ENCODE results near the gene TRDMT1.

Gene TRDMT1

GRCh38 chr10:17134282-17134681 is 67.2 kb downstream of the TRDMT1 start:
- TF ChIP-seq GATA3 (IDR thresholded peaks at IDR 0.05; ENCODE audit: low read depth, low read length) (no peak), GATA2 (IDR thresholded peaks at IDR 0.05; ENCODE audit: low read depth, low read length) (no peak)

- TF ChIP-seq GATA2 (IDR thresholded peaks at IDR 0.05; ENCODE audit: low read depth, low read length) (no peak), GATA3 (IDR thresholded peaks at IDR 0.05; ENCODE audit: low read depth, low read length) (no peak)
Measured at GRCh38 chr10:17129741-17130140, 71.7 kb downstream of the TRDMT1 start, which contains the start of gene CUBN. Gene CUBN, minus strand, starts transcription at chr10:17129811. Its CDS starts 46 bp downstream, at chr10:17129765.

DNA sequence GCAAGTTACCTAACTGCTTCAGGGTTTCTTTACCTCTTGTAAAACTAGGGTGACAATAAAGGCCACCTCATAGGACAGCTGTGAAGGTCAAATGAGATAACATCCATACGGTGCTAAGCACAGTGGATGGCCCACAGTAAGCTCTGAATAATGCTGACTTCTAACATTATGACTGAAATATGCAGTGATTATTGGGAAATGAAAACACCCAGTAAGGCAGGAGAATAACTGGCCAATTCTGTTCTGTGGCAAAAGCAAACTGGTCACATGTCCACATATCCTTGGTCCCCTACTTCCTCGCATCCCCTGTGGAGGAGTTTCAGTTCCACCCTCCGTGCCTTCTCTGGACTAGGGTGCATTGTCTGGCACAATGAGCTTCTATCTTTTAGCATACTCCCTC is 73.2 kb downstream of the TRDMT1 start:
- TF ChIP-seq GATA3 (IDR thresholded peaks at IDR 0.05; ENCODE audit: low read depth, low read length): no peak

GRCh38 chr10:17126327-17126726 is 75.1 kb downstream of the TRDMT1 start:
- TF ChIP-seq GATA3 (IDR thresholded peaks at IDR 0.05; ENCODE audit: low read depth, low read length) (no peak), GATA2 (IDR thresholded peaks at IDR 0.05; ENCODE audit: low read depth, low read length) (no peak)

- TF ChIP-seq GATA3 (IDR thresholded peaks at IDR 0.05; ENCODE audit: low read depth, low read length) (no peak), GATA2 (IDR thresholded peaks at IDR 0.05; ENCODE audit: low read depth, low read length) (no peak)
Measured at GRCh38 chr10:17125206-17125893, 76.1 kb downstream of the TRDMT1 start.

- no peak for TF ChIP-seq GATA2 (IDR thresholded peaks at IDR 0.05; ENCODE audit: low read depth, low read length)
- TF ChIP-seq GATA3 (IDR thresholded peaks at IDR 0.05; ENCODE audit: low read depth, low read length): no peak
Measured at GRCh38 chr10:17123961-17124360, 77.5 kb downstream of the TRDMT1 start.

- no peak for TF ChIP-seq GATA3 (IDR thresholded peaks at IDR 0.05; ENCODE audit: low read depth, low read length)
- no peak for TF ChIP-seq GATA2 (IDR thresholded peaks at IDR 0.05; ENCODE audit: low read depth, low read length)
Measured at GRCh38 chr10:17122726-17123661, 78.5 kb downstream of the TRDMT1 start.

GRCh38 chr10:17122052-17122451 is 79.4 kb downstream of the TRDMT1 start:
- TF ChIP-seq GATA2 (IDR thresholded peaks at IDR 0.05; ENCODE audit: low read depth, low read length) (no peak), GATA3 (IDR thresholded peaks at IDR 0.05; ENCODE audit: low read depth, low read length) (no peak)

DNA sequence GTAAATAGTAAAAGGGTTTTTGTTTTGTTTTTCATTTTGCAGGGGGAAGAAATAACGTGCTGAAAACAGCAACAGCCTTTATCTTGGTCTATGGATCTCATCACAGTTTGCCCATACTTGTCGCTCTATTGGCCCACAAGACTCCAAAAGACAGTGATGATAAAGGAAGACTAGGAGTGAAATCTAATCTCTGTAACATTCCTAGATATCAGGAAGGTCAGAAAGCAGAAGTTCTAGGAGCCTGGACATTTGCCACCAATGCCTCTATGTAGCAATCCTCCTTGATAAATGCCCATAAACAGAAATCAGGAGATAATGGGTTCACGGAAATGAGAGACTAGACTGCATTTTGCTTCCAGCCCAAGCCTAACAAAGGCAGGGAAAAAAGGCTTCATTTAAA is 80.8 kb downstream of the TRDMT1 start:
- TF ChIP-seq GATA3 (IDR thresholded peaks at IDR 0.05; ENCODE audit: low read depth, low read length) (no peak), GATA2 (IDR thresholded peaks at IDR 0.05; ENCODE audit: low read depth, low read length) (no peak)

DNA sequence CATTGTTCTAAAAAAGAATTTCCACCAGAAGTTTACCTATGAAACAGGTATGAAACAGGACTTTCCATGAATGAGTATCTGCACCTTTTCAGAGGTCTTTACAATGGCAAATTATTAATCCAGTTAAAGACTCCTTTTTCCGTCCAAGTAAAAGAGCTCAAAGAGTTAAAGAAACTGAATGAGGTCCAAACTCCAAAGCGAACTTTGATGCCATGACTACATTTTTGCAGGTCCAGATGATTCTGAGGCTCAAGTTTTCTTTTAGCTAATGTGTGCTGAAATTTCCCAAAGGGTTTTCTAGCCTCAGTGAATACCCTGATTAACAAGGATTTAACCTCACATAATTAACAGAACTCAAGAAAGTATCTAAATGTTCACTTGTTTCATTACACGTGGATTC is 81.6 kb downstream of the TRDMT1 start:
- no peak for TF ChIP-seq GATA3 (IDR thresholded peaks at IDR 0.05; ENCODE audit: low read depth, low read length)
- no peak for TF ChIP-seq GATA2 (IDR thresholded peaks at IDR 0.05; ENCODE audit: low read depth, low read length)

GRCh38 chr10:17116193-17116592 is 85.3 kb downstream of the TRDMT1 start:
- no peak for TF ChIP-seq GATA2 (IDR thresholded peaks at IDR 0.05; ENCODE audit: low read depth, low read length)
- TF ChIP-seq GATA3 (IDR thresholded peaks at IDR 0.05; ENCODE audit: low read depth, low read length): no peak

DNA sequence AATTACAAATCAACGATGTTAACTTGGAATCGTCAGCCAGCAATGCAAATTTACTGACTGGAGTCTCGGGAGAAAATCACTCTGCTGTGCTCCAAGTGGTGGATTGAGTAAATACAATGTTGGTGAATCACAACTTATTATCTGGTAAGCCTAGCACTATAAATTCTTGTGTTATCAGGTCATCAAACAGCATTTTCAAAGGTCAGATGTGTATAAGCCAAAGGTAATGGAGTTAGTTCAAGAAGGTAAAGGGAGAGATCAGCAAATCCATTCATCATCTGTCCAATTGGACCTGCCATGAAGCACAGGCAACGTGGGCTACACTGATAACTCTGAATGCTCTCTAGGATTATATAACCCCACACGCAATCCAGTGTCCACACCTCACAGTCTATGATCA is 85.8 kb downstream of the TRDMT1 start:
- TF ChIP-seq GATA2 (IDR thresholded peaks at IDR 0.05; ENCODE audit: low read depth, low read length): no peak
- TF ChIP-seq GATA3 (IDR thresholded peaks at IDR 0.05; ENCODE audit: low read depth, low read length): no peak

- TF ChIP-seq GATA2 (IDR thresholded peaks at IDR 0.05; ENCODE audit: low read depth, low read length) (no peak), GATA3 (IDR thresholded peaks at IDR 0.05; ENCODE audit: low read depth, low read length) (no peak)
Measured at GRCh38 chr10:17113889-17114540, 87.5 kb downstream of the TRDMT1 start.

DNA sequence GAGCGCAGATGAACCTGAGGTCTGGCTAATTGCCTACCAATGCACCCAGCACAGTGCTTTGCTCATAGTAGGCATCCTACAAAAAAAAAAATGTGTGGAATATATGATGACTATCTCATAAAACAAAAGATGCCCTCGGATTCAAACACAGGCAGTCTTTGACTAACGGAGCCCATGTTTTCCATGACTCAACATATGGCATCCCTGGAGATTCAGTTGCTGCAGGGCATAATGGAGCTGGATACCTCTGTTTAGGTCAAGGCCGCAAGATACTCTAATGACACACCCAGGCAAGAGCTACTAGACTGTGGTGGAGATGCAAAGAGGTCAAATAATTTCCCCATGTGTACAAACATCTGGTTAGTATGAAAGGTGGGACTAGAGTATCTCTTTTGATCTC is 88.1 kb downstream of the TRDMT1 start:
- TF ChIP-seq GATA3 (IDR thresholded peaks at IDR 0.05; ENCODE audit: low read depth, low read length): no peak

Data from SH-SY5Y (cell line).